D341Med (cell line): ENCODE measurements around the gene AK5.
A peak's percentile ranks its signal among the peaks of the same experiment; 100 is the strongest.
"Not testable (repeated sequence)": the region's sequence is repeated elsewhere in the genome, so short reads cannot be mapped to it uniquely, and the experiment has no call there.

ENCODE experiments used
- DNase-seq: peaks from one replicate; pipeline ENCODE4 v3.0.0; 2012; ENCODE audit warnings: low spot score

The AK5 gene

DNA sequence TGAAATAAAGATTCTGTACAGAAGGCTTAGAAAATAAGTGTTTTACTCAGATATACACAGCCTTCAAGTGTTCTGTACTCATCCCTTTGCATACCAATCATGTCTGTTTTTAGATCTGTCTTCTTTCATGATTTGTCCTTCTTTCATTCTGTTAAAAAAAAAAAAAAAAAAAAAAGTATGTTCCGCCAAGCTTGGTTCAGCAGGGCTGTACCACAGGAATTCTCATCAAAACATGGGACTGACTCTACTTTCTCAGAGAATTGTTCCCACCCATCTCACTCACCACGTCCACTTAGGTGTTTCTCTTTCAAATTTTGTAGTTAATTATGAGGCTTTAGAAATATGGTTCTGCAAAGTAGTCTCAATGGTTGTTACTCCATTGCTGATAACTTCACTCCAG lies 119.0 kb downstream of the AK5 start:
- DNase-seq, result no peak

DNA sequence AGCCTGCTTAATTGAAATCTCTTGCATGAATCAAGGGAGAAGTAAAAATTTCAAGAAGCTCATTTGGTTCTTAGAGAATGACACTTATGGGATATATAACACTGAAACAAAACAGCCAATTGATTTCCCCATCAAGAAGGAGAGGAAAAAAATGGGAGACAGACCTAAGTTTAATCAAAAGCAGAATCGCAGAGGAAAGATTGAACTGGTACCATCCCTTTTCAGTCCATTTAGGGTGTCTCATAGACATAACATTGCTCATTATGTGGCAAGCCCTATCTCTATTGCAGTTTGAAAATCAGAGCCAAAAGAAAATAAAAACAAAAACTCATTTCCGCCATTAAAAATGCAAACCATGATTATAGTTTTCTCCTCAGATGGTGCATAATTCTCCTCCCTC lies 119.6 kb downstream of the AK5 start:
- no peak for DNase-seq

DNA sequence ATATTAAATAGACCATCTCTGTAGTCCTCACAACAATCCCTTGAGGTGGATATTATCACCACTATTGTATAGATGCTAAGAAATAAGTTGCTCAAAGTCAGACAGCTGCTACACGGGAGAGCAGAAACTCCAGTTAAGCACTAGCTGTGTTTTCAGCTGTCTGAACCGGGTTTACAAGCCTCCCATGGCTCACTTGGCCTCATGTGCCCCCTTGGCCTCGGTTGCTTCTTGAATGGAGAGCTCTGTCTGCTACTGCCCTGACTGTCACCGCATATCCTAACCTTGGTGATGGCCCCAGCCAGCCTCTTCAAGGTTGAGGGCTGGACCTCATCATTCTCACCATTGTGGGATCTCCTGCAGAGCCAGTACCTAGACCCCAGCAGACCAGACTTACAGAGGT lies 123.4 kb downstream of the AK5 start:
- no peak for DNase-seq

DNA sequence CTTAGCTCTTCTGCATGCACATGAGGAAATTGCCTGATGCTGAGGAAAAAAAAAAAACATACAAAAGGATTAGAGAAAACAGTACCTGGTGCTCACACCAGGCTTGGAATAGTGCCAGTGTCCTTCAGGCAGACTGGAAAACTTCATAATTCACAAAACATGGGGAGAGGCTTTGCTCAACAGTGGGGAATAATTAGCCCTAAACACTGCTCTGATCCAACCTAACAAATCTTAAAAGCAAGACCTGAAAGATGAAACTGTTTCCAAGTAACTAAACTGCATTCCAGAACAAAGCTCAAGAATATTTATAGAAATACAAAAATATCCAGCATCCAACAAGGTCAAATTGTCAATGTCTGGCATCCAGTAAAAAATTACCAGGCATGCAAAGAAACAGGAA lies 124.8 kb downstream of the AK5 start:
- DNase-seq, result no peak

DNA sequence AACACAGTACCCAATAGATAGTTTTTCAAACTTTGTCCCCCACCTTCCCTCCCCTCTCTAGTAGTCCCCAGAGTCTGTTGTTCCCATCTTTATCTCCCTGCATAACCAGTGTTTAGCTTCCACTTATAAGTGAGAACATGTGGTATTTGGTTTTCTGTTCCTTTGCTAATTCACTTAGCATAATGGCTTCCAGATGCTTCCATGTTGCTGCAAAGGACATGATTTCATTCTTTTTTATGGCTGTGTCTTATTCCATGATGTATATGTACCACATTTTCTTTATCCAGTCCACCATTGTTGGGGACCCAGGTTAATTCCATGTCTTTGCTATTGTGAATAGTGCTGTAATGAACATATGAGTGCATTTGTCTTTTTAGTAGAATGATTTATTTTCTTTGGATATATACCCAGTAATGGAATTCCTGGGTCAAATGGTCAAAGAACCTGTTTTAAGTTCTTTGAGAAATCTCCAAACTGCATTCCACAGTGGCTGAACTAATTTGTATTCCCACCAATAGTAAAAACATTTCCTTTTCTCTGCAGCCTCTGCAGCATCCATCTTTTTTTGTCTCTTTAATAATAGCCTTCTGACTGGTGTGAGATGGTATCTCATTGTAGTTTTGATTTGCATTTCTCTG lies 126.0 kb downstream of the AK5 start:
- DNase-seq, result no peak

DNA sequence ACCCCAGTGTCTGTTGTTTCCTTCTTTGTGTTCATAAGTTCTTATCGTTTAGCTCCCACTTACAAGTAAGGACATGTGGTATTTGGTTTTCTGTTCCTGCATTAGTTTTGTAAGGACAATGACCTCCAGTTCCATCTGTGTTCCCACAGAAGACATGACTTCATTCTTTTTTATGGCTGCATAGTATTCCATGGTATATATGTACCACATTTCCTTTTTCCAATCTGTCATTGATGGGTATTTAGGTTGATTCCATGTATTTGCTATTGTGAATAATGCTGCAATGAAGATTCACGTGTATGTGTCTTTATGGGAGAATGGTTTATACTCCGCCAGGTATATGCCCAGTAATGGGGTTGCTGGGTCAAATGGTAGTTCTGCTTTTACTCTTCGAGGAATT lies 127.1 kb downstream of the AK5 start:
- DNase-seq, result not testable (repeated sequence)

DNA sequence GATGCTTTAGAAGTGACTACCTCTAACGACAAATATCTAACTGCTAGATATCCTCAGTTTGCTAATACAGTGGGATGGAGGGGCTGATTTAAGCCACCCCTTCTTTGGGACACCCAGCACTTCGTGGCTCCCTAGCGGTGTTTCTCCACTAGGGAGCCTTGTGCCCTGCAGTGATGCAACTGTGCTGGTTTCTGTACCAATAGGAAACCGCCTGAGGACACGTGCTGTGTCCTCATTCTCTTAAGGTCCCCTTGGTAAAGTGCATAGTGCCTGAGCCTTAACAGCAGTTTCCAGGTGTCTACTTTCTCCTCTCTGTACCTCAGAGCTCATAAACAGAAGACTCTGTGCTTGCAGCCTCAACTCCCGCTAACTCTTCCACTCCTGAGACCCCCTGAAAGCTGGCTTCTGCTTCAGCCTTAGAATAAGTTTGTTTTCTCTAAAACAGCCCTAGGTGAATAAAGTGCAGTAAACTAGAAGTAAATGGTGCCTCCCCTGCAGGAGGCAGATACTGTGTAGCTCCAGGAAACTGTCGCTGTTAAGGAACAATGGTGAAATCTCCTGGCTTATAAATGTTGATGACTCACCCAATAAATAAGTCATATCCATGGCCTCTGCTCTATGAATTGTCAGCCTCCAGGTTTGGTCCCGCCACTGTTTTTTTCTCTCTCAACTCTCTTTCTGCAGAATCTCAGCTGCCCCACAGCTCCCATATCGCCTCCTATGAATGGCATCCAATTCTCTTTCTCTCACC lies 130.4 kb downstream of the AK5 start:
- no peak for DNase-seq

DNA sequence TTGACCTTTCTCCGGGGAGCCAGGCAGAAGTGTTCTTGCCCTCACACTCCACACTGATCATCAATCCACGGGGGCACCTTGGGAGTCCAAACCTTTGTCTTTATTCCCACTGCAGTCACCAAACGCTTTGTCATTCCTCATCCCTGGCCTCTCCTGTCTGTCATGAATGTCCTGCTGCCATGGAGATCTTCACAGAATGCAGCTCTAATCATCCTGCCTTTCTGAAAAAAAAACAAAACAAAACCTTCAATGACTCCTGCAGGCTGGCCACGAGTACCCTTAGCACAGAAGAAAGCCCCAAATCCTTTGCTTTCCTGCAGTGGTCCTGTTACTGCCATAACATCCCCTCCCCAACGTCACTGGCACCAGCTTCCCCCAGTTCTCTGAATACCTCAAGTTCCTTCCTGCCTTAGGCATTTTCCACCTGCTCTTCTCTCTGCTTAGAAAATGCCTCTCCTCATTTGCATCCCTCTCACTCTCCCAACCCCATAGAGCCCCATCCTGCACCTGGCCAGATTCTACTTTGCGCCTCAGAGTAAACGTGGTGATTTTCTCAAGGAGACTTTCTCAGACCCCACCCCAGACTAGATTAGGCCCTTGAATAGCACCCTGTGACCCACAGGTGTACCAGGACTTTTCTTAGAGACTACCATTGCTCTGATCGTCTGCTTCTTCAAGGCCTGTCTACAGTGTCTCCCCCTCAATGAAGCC lies 131.2 kb downstream of the AK5 start:
- DNase-seq, result no peak

DNA sequence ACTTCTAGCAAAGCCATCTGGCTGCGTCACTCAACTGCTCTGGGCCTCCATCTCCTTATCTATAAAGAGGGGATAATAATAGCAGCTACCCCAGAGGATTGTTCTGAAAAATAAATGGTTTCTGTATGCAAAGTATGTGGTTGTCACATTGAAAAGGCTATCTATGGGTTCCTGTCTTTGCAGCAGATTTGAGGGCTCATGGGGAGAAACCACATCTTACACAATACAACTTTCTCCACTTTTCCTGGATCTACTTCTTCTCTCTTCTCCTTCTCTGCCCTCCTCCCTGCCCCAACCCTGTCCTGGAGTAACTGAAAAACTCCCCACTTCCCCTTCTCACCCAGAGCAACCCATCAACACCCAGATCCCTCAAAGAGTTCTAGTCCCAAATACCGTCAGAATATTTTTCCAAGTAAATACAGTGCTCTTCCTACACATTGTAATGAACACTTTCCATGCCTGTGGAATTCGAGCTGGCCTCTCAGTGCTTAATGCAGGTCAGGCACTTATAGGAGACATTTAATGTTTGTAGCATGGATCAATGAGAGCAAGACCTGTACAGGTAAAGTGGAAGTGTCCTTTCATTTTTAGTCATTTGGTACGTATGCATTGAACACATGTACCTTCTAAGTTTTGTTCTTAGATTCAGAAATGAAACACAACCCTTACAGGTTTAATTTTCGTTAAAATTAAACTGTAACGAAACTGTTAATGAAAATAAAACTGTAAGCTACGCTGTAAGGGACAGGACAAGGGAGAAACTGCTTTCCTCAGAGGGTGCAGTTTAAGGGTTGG lies 131.9 kb downstream of the AK5 start:
- no peak for DNase-seq

DNA sequence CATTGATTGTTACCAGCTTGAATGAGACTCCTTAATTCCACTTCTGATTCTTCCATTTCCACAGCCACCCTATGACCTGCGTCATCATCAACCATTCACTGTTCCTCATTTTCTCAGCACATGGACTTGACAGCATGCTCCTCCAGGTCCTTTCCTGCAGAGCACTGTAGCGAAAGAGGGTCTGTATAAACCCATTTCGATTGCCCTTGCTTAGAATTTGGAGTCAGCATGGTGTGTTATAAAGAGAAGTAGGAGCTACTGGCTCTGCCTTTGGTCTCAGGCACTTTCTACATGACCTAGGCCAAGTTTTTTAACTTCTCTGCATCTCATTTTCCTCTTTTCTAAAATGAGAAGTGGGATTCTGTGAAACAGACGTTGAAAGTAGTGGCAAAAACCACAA lies 133.8 kb downstream of the AK5 start:
- DNase-seq, result no peak

DNA sequence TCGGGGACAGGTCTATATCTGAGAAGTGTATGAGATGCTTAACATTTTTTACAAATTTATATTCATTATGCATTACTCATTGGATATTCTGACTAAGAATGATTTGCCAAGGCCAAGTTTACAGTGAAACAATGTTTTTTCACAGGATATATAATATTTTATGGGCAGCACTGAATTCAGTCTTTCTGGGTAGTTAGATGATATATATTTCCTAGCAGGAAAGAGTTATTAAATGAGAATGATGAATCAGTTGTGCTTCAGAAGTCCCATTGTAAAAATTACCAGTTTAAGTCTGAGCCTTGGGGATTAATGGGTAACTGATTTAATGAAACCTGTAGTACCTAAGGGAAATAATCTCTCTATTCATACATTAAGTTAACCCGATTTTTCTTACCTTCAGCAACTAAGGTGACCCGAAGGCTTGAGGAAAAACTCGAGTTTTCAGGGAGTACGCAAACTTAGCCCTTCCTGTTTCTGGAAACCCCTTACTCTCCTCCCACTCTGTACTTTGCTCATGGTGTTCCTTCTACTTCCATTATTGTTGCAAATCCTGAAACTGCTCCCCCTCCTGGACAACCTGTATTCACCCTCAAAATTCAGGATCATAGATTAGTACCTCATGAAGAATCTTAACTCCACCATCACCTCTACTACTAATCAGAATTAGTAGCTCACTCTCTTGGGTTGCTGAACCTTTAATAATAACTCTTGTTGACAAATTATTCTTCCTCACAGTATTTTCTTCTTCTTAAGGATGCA lies 135.1 kb downstream of the AK5 start:
- DNase-seq, result peak; percentile 28

DNA sequence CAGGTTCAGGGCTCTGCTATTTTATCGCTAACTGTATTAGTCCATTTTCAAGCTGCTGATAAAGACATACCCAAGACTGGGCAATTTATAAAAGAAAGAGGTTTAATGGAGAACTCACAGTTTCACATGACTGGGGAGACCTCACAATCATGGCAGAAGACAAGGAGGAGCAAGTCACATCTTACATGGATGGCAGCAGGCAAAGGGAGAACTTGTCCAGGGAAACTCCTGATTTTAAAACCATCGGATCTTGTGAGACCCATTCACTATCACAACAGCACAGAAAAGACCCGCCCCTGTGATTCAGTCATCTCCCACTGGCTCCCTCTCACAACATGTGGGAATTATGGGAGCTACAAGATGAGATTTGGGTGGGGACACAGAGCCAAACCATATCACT lies 136.2 kb downstream of the AK5 start:
- DNase-seq, result not testable (repeated sequence)

DNA sequence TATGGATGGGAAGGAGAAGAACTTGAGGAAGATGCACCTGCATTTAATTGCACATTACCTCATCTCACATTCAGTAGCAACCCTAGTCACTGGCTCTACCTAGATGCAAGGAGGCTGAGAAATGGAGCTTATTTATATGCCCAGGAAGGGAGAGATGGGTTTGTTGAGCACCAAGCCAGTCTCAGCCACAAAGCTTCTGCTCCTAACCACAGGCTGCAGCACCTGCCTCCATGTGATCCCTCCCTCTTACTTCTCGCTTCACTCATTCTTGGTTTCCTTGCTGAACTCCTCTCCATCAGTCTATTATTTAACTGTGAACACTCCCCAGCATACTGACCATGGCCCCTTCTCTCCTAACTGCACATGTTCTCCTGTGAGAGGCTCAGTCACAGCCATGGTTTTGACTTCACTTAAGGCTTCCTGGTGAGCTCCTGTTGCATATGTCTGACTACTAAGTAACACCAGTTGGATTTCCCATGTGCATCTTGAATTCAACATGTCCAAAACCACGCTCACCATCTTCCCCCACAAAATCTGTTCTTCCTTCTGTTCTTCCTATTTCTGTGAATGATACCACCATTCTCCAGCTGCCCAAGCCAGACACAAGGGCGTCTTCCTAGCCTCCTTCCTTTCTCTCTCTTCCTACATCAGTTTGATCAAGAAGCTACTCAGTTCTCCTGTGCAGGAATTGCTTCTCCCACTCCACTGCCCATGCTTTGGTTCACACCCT lies 139.8 kb downstream of the AK5 start:
- no peak for DNase-seq

DNA sequence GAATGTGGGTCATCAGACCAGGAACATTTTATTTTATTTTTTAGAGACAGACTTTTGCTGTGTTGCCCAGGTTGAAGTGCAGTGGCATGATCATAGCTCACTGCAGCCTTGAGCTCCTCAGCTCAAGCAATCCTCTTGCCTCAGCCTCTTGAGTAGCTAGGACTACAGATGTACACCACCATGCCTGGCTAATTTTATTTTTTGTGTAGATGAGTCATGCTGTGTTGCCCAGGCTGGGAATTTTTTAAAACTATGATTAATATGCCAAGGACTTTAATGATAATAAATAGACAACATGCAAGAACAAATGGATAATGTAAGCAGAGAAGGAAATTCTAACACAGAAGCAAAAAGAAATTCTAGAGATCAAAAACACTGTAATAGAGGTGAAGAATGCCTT lies 142.4 kb downstream of the AK5 start:
- no peak for DNase-seq

DNA sequence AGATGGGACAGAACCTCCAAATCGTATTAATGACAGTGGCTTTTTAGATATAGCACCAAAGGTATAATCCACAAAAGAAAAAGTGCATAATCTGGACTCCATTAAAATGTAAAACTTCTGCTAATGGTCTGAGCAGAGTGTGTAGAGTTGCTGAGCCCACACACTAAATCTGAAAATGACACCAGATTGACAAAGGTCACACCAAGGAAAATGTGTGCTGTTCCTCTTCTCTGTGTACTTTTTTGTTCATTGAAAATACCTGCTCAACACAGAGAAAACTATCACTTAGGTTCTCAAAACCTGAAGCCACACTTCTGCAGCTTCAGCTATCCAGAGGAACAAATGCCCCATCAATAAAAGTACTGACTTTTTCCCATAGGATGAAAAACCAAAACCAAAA lies 146.2 kb downstream of the AK5 start:
- DNase-seq, result no peak

DNA sequence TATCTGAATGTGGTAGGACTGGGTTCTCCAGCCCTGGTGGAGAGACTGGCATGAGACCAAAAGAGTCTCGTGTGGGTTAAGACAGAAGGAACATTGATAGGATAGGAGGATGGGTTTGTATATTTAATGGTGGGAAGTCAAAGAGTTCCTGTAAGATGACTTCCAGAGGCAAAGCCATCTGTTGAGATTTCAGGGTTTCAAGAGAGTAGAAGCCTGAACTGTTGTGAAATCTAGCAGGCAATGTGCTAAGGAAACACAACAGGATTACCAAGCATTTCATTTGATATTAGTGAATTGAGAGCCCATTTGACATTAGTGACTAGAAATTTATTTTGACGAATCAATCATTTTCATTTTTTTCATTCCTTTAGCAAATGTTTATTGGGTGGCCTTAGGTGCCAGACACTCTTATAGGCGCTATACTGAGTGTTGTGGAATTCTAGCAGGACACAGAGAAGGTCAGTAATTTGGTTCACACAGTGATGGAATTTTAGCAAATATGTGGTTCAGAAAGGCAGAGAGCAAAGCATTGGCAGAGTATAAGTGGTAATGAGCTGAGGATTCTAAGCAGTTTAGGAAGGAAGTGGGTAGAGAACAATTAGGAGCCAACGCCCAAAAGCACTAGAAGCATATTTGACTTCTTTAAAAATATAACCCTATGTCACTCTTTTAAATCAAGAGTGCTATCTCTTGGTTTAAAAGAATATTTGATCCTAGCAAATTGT lies 149.3 kb downstream of the AK5 start:
- no peak for DNase-seq

DNA sequence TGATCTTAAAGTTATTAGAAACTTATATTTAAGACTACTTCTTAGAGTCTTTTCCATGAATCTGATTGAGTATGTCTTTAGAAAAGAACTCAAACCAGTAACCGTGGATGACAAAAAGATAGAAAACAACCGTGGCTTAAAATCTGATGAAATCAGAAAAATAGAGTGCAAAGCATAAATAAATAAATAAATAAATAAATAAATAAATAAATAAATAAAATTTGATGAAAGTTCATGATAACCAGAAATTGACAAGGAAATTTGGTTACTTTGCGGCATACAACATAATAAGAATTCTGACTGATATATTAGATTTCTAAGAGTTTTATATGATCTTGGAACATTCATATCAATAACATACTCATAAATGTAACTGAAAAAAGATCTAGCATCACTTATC lies 152.1 kb downstream of the AK5 start:
- DNase-seq, result no peak

DNA sequence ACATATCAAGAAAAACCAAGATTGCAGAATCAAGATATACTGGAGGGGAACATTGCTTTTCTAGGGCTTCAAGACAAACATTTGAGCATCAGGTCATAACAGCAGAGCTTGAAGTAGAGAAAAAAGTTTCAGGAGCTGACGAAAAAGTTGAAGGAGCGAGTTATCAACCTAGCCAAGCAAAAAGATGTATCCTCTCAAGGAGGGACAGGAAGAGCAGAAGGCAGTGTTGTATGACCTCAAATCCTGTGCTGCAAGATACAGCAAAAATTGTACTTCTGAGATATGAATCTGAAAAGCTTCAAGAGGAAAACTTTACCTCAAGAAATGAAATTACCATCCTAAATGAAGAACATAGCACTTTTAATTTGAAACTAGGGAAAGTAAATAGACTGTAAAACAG lies 153.1 kb downstream of the AK5 start:
- DNase-seq, result no peak

DNA sequence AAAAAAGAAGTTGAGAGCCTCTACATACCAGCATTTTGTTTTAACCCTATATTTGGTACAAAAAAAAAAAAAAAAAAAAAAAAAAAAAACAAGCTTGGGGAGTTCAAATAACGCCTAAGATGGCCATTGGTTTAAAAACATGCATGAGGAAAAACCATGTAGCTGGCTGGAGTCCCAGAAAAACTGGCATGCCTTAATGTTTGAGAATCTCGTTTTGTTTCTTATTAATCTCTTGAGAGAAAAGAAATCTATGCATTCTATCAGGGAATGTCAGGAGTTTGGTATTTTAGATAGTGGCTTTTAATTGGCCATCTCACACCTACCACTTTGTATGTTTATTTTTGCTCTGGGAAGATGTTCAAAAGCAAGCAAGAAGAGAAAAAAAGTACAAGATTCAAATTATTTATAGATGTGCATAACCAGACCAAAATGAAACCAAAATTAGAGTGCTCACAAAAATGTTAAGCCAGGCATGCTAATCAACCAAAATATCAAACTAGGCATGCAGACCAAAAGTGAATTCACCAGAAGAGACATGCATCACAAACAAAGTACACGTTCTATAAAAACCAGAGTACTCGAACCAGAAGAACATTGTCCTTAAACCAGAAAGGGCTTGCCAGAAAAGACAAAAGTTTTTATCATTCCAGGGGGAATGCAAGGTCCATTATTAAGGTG lies 156.6 kb downstream of the AK5 start:
- DNase-seq, result no peak
